Medulla oblongata (tissue), 1 donor: ENCODE results near the gene DEPP1.

Experiments used
- DNase-seq: peaks from one replicate; pipeline ENCODE4 v3.0.0-alpha.2; 2015; ENCODE audit errors: extremely low spot score

DEPP1 gene

DNA sequence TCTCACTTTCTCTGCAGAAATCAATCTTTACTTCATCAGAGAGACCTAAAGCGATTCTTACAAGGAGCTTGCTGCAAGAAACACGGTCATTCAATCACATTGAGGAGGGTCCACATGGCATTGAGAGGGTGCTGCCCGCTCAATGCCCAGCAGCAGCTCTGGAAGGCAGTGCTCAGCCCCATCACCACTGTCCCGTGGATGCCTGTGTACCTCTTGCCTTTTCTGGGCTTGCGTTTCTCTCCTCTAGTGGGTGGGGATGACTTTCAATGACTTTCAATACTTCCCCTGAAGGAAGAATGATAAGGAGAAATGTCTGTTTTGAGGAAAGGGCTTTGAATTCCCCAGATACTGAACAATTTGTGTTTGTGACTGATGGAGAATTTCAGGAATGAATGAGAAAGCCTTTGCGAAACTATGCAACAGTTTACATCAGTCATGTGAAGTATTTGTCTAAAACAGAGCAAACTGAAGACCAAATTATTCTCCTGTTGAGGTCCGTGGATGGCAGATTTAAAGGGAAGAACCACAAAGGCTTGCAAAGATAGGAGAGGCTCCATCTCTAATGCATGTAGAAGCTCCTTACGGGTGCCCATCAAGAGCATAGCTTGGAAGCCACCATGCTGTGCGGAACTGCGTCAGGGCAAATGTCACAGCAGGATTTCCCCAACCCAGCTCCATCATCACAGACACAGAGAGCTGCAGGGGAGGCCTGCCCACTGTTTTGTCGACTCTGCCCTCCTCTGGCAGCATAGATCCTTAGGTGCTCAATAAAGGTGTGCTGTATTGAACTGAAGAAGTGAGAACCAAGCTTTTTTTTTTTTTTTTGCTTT lies 15.5 kb upstream of the DEPP1 start:
- no peak for DNase-seq

DNA sequence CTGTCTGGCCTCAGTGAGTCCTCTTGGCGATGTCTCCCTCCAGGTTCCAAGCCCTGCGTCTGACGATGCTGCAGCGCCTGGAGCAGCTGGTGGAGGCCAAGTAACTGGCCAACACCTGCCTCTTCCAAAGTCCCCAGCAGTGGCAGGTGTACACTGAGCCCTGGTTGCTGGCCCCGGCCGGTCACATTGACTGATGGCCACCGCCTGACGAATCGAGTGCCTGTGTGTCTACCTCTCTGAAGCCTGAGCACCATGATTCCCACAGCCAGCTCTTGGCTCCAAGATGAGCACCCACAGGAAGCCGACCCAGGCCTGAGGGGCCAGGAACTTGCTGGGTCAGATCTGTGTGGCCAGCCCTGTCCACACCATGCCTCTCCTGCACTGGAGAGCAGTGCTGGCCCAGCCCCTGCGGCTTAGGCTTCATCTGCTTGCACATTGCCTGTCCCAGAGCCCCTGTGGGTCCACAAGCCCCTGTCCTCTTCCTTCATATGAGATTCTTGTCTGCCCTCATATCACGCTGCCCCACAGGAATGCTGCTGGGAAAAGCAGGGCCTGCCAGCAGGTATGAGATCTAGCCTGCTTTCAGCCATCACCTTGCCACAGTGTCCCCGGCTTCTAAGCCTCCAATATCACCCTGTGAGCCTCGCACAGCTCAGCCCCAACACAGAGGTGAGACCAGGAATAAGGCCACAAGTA lies 14.8 kb upstream of the DEPP1 start:
- DNase-seq = no peak

DNA sequence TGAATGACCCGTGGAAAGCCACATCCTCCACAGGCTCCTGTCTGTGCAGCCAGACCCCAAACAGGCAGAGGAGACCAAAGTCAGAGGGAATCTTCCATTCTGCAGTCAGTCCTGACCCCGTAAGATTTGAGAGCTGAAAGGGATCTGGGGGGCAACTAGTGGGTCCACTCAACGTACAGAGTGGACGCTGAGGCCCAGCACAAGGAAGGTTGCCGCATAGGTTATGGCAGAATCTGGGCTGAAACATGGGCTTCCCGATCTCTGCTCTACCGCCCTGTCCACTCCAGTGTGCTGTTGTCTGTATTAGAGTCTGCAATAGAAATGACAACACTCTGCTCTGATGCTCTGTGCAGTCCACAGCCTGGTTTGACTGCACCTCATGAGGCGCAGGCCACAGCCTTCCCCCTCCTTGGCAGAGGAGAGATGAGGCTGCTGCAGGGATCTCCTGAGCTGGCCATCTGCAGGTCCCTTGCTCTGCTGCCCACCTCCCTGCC lies 14.2 kb upstream of the DEPP1 start:
- no peak for DNase-seq

DNA sequence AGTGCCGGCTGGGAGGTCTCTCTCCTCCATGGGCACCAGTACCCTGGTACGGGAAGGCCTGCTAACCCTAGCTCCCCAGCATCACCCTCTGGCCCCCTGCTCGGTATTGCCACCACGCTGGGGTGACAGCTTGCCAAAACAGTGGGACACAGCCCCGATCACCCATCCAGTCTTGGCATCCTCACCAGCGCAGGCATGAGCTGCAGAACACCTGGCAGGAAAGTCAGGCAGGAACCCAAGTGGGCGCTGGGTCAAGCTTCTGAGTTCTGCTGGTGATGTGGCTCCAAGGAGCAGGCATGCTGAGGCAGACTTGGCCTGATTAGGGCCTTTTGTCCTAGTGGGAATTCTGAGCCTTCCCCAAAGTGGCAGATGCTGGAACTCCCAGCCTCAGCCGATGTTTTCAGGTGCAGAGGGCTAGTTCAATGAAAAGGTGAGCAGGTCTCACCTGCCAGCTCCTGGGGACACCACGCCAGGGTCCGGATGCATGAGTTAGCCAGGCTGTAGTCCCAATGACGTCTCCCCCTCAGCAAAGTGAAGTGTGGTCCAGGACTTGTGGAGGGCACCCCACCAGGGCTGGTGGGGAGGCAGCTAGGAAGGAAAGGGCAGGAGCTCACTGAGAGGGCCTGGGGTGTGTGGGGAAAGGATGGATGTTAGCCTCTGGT lies 13.6 kb upstream of the DEPP1 start:
- DNase-seq = no peak

DNA sequence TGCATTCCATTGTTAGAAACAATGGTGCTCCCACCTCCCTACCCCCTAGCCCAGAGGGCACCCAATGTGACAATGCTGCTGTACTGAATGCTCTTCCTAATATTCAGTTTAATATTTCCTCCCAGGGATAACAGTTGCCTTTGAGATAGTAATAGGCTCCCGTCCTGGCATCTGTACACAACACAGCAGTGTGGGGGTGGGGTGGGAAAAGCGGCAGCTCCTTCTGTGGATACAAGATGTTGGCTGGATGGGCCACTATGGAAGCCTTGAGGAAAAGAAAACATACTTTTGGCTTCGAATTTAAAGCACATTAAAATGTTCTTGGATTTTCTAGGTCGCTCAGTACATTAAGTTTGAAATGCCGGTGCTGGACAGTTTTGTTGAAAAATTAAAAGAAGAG lies 13.0 kb upstream of the DEPP1 start:
- DNase-seq = no peak

DNA sequence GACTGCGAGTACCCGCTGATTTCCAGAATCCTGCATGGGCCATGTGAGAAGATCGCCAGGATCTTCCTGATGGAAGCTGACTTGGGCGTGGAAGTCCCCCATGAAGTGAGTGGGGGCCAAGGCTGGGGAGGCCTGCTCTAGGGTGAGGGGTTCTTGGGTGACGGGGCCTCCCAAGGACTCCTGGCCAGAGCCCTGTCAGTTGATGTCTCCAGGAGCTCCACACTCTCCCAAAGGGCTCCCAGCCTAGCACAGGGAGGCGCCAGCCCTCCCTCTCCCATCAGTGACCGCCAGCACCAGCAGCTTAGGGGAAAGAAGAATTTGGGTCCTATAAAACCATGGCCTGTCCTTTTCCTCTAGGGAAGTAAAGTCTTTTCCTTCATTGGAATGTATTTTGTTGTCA lies 12.4 kb upstream of the DEPP1 start:
- DNase-seq = no peak

DNA sequence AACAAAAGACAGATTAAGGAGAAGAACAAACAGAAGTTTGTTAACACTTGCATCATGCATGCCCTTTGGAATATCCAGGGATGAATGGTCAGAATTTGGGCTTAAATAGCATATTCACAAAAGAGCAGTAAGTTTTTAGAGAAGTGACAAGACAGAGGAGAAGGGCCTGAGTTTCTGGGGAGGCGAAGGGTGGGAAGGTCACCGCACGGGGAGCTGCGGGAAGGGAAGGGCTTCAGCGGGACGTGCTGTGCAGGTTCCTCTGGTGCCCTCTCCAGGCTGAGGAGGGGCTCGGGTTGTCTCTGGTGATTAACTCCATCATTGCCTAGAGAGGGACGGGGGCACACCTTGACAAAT lies 11.7 kb upstream of the DEPP1 start:
- DNase-seq = no peak

DNA sequence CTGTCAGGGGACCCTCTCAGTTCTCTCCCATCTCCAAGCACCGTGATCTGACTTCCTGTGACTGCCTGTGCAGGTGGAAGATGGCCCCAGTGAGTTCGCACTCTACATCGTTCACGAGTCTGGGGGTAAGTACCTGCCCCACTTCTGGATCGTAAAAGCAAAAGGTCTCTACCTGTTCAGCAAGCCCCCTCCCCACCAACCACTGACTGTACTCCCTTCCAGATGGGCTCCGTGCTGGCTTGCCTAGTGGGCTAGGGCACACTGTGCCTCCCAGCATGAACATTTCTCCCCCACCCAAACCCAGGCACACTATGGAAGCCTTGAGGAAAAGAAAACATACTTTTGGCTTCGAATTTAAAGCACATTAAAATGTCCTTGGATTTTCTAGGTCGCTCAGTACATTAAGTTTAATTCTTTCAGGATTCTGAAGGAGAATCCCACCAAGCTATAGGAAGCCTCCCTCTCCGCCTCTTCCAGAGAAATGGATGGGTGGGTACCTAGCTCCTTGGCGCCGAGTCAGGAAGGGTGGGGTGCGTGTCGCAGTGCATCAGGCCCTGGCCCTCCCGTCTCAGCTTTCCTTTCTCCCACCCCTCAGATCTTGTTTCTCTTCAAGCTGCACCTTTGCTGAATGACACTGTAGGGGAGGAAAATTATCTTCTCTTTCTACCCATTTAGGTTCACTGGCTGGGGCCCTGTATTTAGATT lies 11.1 kb upstream of the DEPP1 start:
- DNase-seq = no peak

DNA sequence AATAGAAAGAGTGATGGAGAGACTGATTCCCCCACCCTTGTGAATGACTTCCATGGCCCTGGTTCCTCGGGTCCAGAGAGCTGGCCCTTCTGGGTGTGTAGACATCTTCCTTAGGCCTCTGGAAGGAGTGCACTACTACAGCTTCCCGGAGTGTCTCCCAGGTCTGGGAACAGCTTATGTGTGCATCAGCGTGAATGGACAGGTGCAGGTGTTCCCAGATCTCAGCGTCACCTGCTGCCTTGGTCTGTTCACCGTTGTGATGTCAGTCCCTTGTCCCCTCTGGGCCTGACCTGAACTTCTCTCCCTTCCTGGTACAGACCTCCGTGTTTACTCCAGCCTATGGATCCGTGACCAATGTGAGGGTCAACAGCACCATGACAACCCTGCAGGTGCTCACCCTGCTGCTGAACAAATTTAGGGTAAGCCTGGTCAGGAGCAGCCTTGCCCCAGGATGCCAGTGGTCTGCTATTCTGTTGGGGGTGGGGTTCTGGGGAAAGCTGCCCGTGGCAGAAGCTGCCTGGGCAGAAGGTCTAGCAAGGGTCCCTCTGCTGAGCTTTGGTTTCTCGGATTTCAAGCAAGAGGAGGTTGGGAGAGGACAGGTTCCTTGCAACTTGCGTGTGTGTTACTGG lies 10.5 kb upstream of the DEPP1 start:
- no peak for DNase-seq

DNA sequence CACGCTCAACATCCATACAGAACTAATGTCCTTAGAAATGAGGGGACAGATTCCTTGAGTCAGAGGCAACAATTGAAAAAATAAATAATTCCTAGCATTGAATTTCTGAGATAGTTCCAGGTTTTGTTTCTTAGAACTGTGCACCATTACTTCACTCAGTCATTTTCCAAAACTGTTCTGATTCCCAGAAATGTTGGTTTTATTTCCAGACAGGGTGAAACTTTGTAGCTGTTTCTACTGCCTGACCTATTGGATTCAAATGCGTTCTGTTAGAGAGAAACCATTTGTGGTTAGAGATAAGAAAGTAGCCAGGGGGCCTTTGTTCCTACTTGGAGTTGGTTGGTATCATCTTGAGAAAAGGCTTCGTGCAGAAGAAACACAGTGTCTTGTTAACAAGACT lies 8.1 kb upstream of the DEPP1 start:
- DNase-seq = no peak

DNA sequence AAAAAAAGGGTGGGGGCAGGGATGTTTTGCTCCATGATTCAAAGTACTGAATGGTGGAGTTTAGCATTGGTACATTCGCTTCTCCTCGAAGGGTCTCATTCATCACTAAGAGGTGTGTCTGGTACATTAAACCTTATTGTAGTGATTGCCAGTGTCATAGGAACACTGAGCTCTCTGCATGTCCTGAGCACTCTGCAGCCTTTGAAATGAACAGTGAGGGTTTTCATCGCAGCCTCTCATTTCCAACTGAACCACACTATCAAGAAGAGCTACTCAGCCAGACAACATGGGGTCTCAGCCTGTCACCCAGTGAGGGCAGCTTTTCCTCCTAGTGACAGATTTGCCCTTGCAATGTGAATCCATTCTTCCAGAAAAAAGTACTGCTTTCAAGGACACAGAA lies 7.6 kb upstream of the DEPP1 start:
- DNase-seq = no peak

DNA sequence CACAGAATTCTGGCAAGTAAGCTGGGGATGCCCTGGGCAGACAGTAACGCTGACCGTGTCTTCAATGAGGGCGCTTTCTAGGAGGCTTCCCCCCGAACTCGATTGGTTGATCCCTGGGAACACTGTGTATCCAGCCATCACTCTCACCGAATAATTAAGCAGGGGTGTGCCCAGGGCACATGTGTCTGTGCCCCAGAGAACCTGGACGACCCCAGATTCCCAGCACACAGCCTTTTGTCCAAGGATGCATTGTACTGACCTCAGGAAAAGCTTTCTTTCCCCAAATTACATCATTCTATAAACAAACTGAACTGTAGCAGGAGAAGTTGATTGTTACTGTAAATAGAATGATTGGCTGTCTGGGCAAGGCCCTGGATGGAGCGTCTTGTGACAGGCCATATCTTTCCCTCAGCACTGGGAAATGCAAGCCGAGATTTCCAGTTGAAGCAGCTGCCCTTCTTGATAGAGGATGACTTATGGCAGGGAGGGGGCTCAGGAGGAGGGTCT lies 6.6 kb upstream of the DEPP1 start:
- no peak for DNase-seq

DNA sequence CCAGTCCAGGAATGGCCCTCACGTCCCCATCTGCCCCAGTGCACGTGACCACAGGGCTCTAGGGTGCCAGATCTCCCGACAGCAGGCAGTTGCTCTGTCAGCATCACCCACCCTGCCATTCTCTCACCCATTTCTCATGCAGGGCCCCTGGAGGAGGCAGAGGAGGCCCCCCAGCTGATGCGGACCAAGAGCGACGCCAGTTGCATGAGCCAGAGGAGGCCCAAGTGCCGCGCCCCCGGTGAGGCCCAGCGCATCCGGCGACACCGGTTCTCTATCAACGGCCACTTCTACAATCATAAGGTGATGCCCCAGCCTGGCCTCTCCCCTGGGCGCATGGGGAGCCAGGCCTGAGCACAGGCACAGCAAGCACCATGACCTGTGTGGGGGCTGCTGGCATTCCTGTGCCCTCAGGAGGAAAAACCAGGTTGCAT lies 6.1 kb upstream of the DEPP1 start:
- no peak for DNase-seq

DNA sequence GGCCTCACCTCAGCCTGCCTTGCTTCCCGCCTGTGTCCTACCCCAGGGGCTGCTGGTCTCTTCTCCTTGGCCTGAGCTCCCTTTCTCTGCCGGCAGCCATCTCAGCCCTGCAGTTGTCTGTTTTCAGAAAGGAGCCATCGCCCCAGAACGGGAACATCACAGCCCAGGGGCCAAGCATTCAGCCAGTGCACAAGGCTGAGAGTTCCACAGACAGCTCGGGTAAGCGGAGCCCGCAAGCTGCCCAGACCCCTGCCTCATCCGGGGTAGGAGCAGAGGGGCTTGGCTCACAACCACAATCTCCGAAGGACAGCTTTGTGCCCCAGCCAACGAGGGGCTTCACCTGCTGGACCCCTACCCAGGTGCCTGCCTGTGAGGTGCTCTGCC lies 5.3 kb upstream of the DEPP1 start:
- DNase-seq = no peak

DNA sequence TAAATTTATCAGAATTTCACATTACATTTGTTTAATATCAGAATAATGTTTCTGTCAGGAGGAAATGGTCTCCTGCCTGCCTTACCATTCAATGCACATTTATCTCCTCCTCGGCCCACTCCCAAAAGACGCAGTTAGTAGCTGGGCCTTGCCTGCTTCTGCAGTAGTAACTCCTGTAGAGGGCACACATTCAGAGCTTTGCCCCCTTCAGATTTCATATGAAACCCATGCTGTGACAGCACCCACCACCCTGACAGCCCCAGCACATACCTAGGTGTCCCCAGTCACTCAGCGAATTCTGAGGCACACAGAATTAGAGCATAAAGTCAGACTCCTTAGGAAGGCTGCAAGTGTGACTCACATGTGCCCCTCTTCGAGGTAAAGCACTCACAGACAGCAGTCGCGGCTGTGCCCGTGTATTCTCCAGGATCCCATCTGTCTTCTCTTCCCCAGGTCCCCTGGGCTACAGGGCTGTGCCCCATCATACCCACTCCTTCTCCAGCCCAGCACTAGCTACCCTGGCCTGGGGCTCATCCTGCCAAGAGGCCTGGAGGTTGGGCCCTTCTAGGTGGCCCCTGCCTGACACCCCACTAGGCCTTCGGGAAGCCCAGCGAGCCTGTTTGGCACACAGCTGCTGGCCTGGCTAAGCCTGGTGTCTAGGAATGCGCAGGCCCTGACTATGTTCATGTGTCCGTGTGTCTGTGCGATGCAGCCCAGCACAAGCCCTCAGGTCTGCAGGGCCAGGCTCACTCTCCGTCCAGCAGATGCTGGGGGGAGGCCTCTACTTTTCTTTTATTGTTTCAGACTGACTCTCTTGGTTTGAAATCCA lies 4.7 kb upstream of the DEPP1 start:
- no peak for DNase-seq

DNA sequence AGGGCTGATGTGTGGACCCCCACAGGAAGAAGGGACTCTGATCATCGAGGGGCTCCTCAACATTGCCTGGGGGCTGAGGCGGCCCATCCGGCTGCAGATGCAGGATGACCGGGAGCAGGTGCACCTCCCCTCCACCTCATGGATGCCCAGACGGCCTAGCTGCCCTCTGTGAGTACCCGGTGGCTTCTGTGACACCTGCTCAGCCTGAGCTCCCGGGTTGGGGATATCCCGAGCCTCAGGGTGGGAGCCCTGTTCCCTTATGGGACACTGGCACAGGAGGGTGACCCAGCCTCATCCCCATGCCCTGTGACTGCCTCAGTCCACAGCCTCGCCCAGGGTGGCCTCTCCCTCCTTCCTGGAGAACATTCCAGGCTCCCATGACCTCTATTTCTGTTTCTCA lies 3.9 kb upstream of the DEPP1 start:
- DNase-seq = no peak

DNA sequence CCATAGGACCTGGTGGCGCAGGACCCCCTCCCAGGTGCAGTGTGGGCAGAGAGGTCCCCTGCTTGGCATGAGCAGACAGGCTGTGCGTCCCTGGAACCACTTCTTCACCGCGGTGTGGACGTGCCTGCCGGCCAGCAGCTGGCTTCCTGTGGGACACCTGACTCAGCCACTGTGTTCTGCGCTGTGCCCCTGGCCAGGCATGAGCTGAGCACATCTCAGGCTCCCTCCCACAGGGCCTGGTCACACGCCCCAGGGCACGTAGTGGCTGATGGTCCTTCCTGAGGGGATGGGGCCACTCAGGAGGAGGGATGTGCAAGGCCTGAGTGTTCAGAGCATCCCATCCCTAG lies 3.5 kb upstream of the DEPP1 start:
- no peak for DNase-seq

DNA sequence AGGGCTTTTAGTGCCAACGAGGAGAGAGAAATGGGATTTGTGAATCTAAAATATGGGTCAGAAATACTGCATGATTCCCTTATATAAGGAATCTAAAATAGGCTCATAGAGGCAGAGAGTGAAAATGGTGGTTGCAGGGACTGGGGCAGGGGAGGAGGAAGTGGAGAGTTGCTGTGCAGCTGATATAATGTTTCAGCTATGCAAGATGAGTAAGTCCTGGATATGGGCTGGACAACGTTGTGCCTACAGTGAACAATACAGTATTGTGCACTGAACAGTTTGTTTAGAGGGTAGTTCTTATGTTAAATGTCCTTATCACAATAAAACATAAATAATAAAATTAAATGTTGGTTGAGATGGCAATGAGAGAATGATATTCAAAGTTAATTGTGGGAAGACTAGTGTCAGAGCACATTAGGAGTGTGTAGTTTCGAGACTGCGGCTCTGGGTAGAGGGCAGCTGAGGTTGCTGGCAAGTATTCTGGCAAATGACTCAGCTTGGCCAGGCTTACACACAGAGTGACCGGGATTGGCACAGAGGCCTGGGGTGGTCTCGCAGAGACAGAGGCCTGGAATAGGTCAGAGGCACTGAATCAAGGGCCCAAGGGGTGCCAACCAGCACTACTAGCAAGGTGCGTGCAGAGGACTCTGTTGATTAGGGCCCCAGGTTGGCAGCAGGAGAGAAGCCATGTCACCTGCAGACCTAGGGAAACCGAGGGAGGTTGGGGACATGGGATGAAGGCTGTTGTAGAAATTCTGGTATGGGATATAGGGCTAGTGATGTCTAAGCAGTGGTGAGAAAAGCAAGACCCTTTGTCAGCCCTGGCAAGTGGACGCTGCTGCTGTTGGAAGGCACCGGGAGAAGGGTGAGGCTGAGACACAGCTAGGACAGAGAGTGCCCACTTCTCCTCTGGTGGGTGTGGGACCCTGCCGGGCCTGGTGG lies 2.8 kb upstream of the DEPP1 start:
- DNase-seq = peak; percentile 63

DNA sequence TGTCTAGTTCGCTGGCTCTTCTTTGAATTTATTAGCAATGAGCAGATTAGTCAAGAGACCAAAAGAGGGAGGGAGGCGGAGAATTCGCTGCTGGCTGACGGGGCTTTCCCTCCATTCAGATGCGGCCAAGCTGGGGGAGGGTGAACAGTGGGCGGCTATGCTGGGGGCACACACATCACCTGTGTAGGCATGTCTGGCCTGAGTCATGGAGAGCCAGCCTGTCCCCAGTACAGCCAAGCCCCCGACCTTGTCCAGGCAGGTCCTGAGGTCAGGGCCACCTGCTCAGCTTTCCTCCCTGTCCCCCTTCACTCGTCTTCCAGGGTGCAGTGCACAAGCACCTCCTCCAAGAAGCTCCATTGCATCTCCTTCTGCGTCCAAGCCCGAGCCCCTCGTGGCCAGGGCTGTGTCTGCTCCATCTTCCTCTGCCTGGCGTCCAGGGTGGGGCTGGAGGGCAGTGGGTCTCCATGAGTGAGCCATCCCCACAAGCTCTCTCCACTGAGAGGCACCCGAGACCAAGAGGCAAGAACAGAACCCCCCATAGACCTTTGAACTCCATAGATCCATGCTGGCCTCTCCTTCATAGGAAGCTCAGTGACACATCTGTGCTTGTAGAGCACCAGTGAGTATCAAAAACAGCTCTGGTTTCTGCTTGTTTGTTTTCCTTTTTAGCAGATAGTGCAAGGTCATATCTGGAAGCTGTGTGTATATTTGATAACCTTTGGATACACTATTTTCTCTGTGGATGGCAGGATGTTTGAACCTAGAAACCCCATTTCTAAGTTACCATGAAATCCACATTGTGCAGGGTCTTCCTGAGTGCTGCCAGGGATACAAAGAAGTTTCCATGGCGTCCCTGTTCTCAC lies 1.9 kb upstream of the DEPP1 start:
- DNase-seq = no peak
